OCI-LY1 (cell line): Measurements from ENCODE around the gene CEMP1.
A peak's percentile ranks its signal among the peaks of the same experiment; 100 is the strongest.
"Not testable (repeated sequence)": the region's sequence is repeated elsewhere in the genome, so short reads cannot be mapped to it uniquely, and the experiment has no call there.

Experiments
- H2AFZ ChIP-seq: fragments of 200-600 bp; sonication (generic), shearing (Covaris generic); 2 replicates; pipeline ENCODE4 v1.6.0; 2014; ENCODE audit warnings: antibody characterized with exemption, mild to moderate bottlenecking, low read length
- H3F3A ChIP-seq: fragments of 200-600 bp; sonication (generic), shearing (Covaris generic); 2 replicates; pipeline ENCODE4 v1.6.0; 2014; ENCODE audit warnings: mild to moderate bottlenecking, antibody characterized with exemption, low read length, moderate library complexity; ENCODE audit not compliant: insufficient read depth
- H3K27ac ChIP-seq: fragments of 200-600 bp; sonication (generic); 2 replicates; pipeline ENCODE4 v1.5.1; 2014; ENCODE audit warnings: low read length, mixed run types, mild to moderate bottlenecking, low read depth; ENCODE audit not compliant: poor library complexity, severe bottlenecking
- H3K27me3 ChIP-seq: fragments of 200-600 bp; sonication (generic); 2 replicates; pipeline ENCODE4 v1.6.0; 2014; ENCODE audit warnings: antibody characterized with exemption, mild to moderate bottlenecking, low read length, moderate library complexity; ENCODE audit not compliant: insufficient read depth
- H3K36me3 ChIP-seq: fragments of 200-600 bp; sonication (generic); 2 replicates; pipeline ENCODE4 v1.6.1; 2014; ENCODE audit warnings: mild to moderate bottlenecking, antibody characterized with exemption, low read length, moderate library complexity, mixed read lengths; ENCODE audit not compliant: insufficient read depth
- H3K4me1 ChIP-seq: fragments of 200-600 bp; sonication (generic); 2 replicates; pipeline ENCODE4 v1.5.1; 2014; ENCODE audit warnings: mild to moderate bottlenecking, low read length, moderate library complexity; ENCODE audit not compliant: insufficient read depth, severe bottlenecking
- H3K4me2 ChIP-seq: fragments of 200-600 bp; sonication (generic), shearing (Covaris generic); 2 replicates; pipeline ENCODE4 v1.6.1; 2014; ENCODE audit warnings: low read length
- H3K4me3 ChIP-seq: fragments of 200-600 bp; sonication (generic); 2 replicates; pipeline ENCODE4 v1.5.1; 2014; ENCODE audit warnings: low read length, low read depth, mild to moderate bottlenecking, mixed read lengths; ENCODE audit not compliant: poor library complexity, severe bottlenecking
- H3K79me2 ChIP-seq: fragments of 200-600 bp; shearing (Covaris generic); 2 replicates; pipeline ENCODE4 v1.6.1; 2016; ENCODE audit warnings: mixed run types, low read length, mixed read lengths; ENCODE audit not compliant: insufficient read depth
- H3K9ac ChIP-seq: fragments of 200-600 bp; sonication (generic), shearing (Covaris generic); 2 replicates; pipeline ENCODE4 v1.6.1; 2014; ENCODE audit warnings: mild to moderate bottlenecking, low read length, mixed read lengths
- H3K9me2 ChIP-seq: fragments of 200-600 bp; sonication (generic), shearing (Covaris generic); 2 replicates; pipeline ENCODE4 v1.6.1; 2014; ENCODE audit warnings: low read depth, mild to moderate bottlenecking, low read length, mixed read lengths
- H3K9me3 ChIP-seq: fragments of 200-600 bp; shearing (Covaris generic); 2 replicates; pipeline ENCODE4 v1.6.1; 2014; ENCODE audit warnings: low read length, mixed read lengths
- H4K20me1 ChIP-seq: fragments of 200-600 bp; sonication (generic), shearing (Covaris generic); 2 replicates; pipeline ENCODE4 v1.6.0; 2016; ENCODE audit warnings: mild to moderate bottlenecking, low read length; ENCODE audit not compliant: insufficient read depth
- TF ChIP-seq, protein P1 (sequence below): fragments of 200-600 bp; sonication (generic), shearing (Covaris generic); IDR thresholded peaks from 2 replicates; pipeline ENCODE4 v1.5.1; 2017; ENCODE audit warnings: mild to moderate bottlenecking, antibody characterized with exemption, low read length, moderate library complexity, mixed read lengths

Gene CEMP1

DNA sequence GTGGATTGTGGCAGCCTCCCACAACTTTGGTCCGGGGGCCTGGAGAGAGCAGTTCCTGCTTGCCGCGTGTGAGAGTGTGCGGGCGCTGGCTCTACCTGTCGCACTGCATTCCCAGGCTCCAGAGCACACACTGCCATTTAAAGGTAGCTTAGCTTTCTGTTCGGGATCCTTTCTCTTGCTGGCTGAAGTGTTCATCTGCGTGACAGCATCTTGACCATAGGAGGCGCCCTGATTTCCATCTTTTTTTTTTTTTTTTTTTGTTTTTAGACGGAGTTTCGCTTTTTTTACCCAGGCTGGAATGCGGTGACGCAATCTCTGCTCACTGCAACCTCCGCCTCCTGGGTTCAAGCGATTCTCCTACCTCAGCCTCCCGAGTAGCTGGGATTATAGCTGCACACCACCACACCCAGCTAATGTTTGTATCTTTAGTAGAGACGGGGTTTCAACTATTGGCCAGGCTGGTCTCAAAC, 20.2 kb upstream of the CEMP1 start:
- H3K9me3 ChIP-seq, H3K79me2 ChIP-seq, H3K9me2 ChIP-seq, H3K4me3 ChIP-seq, H3K27ac ChIP-seq, H2AFZ ChIP-seq, H3K9ac ChIP-seq, H3K36me3 ChIP-seq, H3K4me1 ChIP-seq, H3K27me3 ChIP-seq, H3F3A ChIP-seq, H4K20me1 ChIP-seq, H3K4me2 ChIP-seq: not testable (repeated sequence)
- TF ChIP-seq, protein P1, sequence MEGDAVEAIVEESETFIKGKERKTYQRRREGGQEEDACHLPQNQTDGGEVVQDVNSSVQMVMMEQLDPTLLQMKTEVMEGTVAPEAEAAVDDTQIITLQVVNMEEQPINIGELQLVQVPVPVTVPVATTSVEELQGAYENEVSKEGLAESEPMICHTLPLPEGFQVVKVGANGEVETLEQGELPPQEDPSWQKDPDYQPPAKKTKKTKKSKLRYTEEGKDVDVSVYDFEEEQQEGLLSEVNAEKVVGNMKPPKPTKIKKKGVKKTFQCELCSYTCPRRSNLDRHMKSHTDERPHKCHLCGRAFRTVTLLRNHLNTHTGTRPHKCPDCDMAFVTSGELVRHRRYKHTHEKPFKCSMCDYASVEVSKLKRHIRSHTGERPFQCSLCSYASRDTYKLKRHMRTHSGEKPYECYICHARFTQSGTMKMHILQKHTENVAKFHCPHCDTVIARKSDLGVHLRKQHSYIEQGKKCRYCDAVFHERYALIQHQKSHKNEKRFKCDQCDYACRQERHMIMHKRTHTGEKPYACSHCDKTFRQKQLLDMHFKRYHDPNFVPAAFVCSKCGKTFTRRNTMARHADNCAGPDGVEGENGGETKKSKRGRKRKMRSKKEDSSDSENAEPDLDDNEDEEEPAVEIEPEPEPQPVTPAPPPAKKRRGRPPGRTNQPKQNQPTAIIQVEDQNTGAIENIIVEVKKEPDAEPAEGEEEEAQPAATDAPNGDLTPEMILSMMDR, result peak; percentile 13; the same call in 1 of the 2 replicates

DNA sequence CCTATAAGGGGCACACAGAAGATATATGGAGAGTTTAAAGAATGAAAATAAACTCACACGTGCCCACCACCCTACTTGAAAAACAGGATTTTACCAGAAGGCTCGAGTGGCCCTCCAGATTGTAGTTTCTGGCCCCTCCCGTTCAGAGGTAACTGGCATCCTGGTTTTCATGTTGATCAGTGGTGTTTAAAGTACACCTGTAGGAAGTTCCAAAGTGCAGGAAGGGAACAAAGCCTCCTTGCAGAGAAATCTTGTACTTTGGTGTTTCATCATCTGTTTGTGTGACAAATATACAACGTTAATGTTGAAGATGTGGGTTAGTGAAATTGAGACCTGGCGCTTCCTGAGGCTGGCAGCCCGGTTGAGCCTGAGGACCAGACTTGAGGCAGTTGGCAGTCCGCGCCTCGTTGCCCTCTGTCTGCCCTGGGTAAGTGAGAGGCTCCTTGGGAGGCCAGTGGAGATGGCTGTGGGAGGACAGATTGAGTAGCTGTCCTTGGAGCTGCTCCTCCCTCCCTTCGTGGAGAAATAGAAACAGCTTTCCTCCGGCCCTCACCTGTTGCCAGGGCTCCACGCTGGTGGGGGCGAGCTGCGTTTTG, 19.2 kb upstream of the CEMP1 start:
- H3F3A ChIP-seq, H3K9ac ChIP-seq, H3K4me2 ChIP-seq, H3K4me3 ChIP-seq, H3K9me2 ChIP-seq, H3K4me1 ChIP-seq, H2AFZ ChIP-seq, H3K9me3 ChIP-seq, H4K20me1 ChIP-seq, H3K27me3 ChIP-seq, H3K27ac ChIP-seq, H3K36me3 ChIP-seq: not testable (repeated sequence)
- peaks cover 12% of the 10 kb centered on the region for H3K79me2 ChIP-seq

DNA sequence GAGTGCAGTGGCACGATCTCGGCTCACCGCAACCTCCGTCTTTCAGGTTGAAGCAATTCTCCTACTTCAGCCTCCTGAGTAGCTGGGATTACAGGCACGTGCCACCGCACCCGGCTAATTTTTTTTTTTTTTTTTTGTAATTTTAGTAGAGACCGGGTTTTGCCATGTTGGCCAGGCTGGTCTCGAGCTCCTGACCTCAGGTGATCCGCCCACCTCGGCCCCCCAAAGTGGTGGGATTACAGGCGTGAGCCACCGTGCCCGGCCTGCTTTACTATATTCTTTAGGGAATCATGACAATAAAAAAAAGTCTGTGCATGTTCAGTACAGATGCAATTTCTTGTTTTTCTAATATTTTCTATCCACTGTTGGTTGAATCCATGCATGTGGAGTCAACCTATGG, 12.6 kb upstream of the CEMP1 start:
- not testable (repeated sequence) for H3K4me2 ChIP-seq, H3K9me3 ChIP-seq, H3K27ac ChIP-seq, H2AFZ ChIP-seq, H4K20me1 ChIP-seq, H3K36me3 ChIP-seq, H3K4me3 ChIP-seq, H3K27me3 ChIP-seq, H3F3A ChIP-seq, H3K9ac ChIP-seq, H3K9me2 ChIP-seq
- Histone ChIP-seq H3K4me1 (peaks cover 36% of the 10 kb centered on the region), H3K79me2 (peaks cover 35% of the 10 kb centered on the region)

DNA sequence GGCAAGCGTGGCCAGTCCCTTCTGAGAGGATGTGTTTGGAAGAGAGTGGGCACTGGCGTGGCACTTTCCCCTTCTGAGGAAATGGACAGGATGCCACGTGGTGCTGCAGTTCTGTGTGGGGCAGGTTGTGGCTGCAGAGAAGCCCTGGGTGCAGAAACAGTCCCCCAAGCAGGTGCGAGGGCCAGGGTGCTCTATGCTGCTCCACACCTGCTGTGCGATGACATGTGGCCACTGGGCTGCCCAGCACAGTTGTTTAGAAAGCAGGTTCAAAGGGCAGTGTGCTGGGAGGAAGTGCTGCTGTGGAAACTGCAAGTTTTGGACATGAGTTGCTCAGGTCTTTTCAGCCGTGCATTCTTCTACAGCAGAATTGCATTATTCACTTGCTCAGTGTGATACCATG, 10.2 kb upstream of the CEMP1 start:
- peak overlapping the region; percentile 69 for H3K27ac ChIP-seq
- H2AFZ ChIP-seq, H3K9ac ChIP-seq, H3F3A ChIP-seq, H4K20me1 ChIP-seq, H3K9me3 ChIP-seq, H3K36me3 ChIP-seq, H3K27me3 ChIP-seq, H3K9me2 ChIP-seq: not testable (repeated sequence)
- peaks cover 38% of the 10 kb centered on the region for H3K79me2 ChIP-seq
- H3K4me1 ChIP-seq, result peaks cover 39% of the 10 kb centered on the region
- peak overlapping the region; percentile 18 for H3K4me3 ChIP-seq
- H3K4me2 ChIP-seq, result peak overlapping the region; percentile 46; the same call in 1 of the 2 replicates

DNA sequence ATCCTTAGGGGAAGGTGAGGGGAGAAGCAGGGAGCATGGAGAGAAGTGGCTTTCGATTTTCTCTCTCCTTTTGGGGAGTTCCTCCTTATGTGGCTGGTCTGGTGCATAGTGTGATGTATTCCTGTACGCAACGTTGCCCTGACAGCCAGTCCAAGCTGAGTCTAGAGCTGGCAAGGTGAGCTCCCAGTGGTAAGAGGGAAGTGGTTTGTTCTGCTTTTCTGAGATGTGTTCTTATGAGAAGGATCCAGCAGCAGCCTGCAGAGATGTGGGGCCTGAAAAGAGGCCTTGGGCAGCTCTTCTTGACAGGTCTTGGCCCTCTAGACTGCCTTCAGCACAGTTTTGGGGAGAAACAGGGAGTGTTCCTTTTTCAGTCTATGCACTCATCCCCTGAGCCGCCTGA, 9.7 kb upstream of the CEMP1 start:
- Histone ChIP-seq H3K79me2 (peaks cover 36% of the 10 kb centered on the region), H3K4me3 (peak overlapping the region; percentile 18), H3K27ac (peak overlapping the region; percentile 69), H3K4me2 (peak overlapping the region; percentile 91; the same call in 1 of the 2 replicates), H3K4me1 (peaks cover 36% of the 10 kb centered on the region)
- H4K20me1 ChIP-seq, H3K27me3 ChIP-seq, H3F3A ChIP-seq, H3K9me2 ChIP-seq, H3K9me3 ChIP-seq, H2AFZ ChIP-seq, H3K9ac ChIP-seq, H3K36me3 ChIP-seq: not testable (repeated sequence)
